HG02981 (cell line): ENCODE data around the gene ABCD4.
"Not testable (repeated sequence)": the region's sequence is repeated elsewhere in the genome, so short reads cannot be mapped to it uniquely, and the experiment has no call there.

Source experiments
- ATAC-seq: cut with Tn5 transposase; IDR thresholded peaks from one replicate; pipeline ENCODE4 v1.9.1; 2021; ENCODE audit warnings: mild to moderate bottlenecking, moderate library complexity; ENCODE audit not compliant: unreplicated experiment

ABCD4 gene

GRCh38 chr14:74308695-74309094, 6.0 kb upstream of the ABCD4 start:
- no peak for ATAC-seq

DNA sequence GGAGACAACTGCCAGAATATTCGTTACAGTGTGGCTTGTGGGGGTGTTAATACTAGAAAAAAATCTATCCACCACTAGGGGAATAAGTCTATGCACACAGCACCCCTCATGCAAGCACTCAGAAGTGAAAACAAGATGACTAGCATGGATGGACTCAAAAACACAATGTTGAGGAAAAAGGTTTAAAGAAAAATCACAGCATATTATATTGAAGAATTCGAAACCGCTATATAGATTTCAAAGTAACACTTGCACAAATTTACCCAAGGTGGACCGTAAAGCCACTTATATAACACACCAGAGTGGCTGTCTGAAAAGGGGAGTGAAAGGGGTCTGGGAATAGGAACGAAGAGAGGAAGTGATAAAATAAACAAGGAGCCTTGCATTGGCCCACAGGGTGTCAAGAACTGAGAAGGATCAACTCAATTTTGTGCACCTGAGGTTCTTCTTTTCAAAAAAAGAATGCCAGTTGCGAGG, 544 bp downstream of the ABCD4 start:
- ATAC-seq = peak; percentile 45

DNA sequence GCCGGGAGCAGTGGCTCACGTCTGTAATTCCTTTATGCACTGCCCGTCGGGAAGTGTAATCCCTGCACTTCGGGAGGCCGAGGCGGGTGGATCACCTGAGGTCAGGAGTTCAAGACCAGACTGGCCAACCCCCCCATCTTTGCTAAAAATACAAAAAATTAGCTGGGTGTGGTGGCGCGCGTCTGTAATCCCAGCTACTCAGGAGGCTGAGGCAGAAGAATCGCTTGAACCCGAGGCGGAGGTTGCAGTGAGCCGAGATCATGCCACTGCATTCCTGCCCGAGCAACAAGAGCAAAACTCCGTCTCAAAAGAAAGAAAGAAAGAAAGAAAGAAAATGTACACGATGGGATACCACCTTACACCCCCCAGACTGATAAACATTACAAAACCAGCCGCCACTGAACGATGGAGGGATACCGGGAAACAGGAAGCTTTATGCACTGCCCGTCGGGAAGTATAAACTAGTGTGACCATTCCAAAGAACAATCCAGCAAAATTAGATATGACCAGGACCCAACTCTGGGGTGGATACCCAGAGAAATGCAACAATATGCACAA, 1.1 kb downstream of the ABCD4 start:
- ATAC-seq = no peak

GRCh38 chr14:74299061-74299545, 3.6 kb downstream of the ABCD4 start:
- ATAC-seq = no peak

DNA sequence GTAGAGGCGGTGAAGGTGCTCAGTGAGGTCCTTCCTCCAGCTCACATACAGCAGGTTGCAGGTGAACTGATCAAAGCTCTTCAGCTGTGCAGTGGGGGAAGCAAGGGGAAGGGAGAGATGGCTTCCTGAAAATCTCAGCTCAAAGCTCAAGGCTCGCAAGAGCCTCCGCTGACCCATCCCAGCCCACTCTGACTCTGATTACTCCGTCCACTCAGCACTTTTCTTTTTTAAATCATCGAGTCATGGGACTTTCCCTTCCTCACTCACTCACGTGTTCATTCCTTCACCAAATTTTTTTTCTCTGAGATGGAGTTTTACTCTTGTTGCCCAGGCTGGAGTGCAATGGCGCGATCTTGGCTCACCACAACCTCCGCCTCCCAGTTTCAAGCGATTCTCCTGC, 4.7 kb downstream of the ABCD4 start:
- ATAC-seq = no peak

GRCh38 chr14:74296037-74296467, 6.7 kb downstream of the ABCD4 start:
- ATAC-seq = no peak

DNA sequence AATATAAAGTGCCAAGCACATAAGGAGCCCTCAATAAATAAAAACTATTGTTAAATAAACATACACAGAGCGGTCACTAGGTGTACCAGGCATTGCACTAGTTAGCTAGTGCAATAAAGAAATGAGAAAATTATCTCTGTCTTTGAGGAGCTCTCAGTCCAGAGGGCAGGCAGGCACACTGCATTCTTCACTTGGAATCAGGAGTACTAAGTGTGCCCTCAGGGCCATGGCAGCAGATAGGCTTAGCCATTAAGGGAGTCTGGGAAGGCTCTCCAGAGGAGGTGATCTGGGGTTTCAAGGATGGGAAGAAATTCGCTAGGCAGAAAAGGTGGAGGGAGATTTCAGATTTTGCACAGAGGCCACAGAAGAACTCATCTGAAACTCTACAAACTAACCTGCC, 9.1 kb downstream of the ABCD4 start:
- ATAC-seq = no peak

DNA sequence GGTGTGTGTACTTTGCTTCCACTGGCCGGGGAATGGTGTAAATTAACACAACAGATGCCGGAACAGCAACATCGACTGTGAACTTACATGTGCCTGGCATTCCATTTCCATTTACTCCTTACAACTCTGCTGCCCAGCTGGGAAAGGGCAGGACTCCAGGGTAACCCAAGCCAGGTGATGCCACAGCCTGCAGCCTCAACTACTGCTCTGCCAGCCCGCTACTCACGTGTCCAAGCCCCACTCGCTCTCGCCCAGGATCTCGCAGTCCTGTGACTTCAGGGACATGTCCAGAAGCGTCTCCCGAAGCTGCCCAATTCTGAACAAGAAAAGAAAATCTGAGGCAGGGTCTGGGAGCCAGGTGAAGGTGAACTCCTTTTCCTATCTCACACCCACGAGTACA, 10.7 kb downstream of the ABCD4 start:
- ATAC-seq = no peak

- ATAC-seq = no peak
Measured at GRCh38 chr14:74290415-74290814, 12.3 kb downstream of the ABCD4 start.

- ATAC-seq = no peak
Measured at GRCh38 chr14:74289801-74290200, 12.9 kb downstream of the ABCD4 start.

GRCh38 chr14:74286736-74287135, 16.0 kb downstream of the ABCD4 start:
- no peak for ATAC-seq

DNA sequence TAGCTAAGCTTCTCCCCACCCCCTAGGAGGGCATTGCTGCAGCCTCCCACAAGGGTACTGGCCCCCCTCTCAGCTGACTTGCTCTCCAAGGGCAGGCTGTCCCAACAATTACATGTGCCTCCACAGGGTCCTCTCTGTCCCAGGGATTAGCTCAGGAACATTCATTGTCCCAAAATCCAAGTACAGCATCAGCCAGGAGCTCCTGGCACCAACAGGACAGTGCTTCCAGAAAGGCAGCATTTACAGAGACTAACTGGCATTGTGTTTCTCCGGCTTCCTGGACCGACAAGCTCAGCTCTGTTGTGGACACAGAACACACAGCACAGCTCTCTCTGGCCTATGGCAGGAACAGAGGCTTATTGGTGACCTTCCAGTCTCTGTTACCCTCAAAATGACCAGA, 21.7 kb downstream of the ABCD4 start:
- no peak for ATAC-seq

DNA sequence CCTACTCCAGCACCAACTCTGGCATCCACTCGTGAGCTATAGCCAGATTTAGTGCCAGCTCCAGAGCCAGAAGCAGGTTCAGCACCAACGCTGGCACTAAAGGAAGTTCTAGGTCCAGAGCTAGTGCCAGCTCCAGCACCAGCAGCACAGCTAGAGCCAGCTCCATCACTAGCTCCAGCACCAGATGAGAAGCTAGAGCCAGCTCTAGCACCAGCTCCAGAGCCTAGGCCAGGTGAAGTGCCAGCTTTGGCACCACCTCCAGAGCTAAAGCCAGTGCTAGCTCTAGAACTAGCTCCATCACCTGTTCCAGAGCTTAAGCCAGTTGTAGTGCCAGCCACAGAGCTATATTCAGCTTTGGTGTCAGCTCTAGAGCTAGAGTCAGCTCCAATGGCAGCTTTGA, 24.7 kb downstream of the ABCD4 start:
- no peak for ATAC-seq

- no peak for ATAC-seq
Measured at GRCh38 chr14:74275241-74275841, 27.4 kb downstream of the ABCD4 start.

DNA sequence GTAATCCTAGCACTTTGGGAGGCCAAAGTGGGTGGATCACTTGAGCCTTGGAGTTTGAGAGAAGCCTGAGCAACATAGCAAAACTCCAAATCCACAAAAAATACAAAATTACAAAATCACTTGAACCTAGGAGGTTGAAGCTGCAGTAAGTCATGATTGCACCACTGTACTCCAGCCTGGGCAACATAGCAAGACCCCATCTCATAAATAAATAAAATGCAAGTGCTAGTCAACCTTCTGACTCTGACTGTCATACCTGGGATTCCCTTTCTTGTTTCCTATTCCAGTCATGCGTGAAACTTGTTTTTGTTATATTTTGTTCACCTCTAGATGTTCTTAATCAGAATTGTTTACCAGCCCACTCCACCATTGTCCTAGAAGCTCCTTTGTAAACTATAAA, 31.4 kb downstream of the ABCD4 start:
- ATAC-seq = no peak

DNA sequence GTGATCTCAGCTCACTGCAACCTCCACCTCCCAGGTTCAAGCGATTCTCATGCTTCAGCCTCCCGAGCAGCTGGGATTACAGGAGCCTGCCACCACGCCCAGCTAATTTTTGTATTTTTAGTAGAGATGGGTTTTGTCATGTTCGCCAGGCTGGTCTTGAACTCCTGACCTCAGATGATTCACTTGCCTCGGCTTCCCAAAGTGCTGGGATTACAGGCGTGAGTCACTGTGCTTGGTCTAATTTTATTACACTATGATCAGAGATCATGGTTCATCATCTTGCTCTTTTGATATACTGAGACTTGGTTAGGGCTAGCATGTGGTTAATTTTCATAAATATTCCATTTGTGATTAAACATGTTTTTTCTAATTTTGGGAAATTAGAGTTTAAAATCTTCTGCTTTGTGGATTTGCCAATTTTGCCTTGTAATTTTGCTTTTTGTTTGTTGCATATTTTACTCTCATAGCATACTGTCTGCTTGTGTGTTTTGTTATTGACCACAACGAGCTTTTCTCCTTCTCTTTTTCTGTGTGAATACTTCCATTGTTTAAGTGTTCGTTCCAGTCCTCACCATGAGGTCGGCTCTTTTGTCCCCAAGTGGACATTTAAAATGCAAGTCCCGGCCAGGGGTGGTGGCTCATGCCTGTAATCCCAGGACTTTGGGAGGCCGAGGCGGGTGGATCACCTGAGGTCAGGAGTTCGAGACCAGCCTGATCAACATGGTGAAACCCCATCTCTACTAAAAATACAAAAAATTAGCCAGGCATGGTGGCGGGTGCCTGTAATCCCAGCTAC, 32.2 kb downstream of the ABCD4 start:
- ATAC-seq = not testable (repeated sequence)

DNA sequence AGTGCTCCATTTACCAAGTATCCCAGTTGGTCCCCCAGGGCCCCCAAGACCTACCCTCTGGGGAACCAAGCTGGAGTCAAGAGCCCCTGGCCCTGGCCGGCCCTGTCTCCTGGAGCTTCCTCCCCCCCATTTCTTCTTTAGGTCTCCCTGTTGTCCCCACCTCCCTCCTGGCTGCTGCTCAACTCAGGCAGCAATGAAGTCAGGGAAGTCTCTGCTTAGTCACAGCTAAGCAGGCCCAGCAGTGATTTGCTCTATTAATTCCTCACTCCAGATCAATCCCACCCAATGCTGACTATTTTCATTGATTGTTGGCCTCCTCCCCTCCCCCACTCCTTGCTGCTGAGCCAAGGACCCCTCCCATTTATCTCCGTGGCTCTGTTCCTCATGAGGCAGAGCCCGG, 35.1 kb downstream of the ABCD4 start:
- no peak for ATAC-seq

GRCh38 chr14:74265301-74265965, 37.3 kb downstream of the ABCD4 start:
- ATAC-seq = no peak

DNA sequence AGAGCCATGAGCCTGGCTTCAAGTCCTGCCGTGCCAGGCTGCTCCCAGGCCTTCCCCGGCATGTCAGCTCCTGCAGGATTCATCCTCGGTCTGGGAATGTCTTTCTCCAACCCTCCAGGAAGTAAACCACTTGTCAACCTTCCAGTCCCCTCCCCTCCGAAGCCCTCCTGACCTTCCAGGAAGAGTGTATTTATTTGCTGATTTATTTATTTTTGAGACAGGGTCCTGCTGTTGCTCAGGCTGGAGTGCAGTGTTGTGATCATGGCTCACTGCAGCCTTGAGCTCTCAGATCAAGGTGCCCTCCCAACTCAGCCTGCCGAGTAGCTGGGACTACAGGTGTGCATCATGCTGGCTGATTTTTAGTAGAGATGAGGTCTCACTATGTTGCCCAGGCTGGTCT, 38.8 kb downstream of the ABCD4 start:
- ATAC-seq = no peak

DNA sequence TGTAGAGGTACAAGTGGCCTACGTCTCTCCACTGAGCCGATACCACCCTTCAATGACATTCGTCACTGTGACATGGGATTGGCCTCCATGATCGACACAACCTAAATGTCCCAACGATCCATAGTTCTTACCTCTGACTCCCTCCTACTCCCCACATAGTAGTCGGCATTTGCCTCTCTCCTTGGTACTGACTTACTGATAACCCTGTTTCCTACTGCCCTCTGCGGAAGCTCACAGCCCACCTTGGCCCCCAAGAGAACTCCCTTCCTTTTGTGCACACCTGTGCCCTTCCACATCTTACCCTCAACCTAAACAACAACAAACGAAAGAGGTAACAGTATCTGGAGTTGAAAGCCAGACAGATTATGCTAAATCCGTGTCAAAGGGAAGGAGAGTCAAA, 39.6 kb downstream of the ABCD4 start:
- ATAC-seq = no peak

DNA sequence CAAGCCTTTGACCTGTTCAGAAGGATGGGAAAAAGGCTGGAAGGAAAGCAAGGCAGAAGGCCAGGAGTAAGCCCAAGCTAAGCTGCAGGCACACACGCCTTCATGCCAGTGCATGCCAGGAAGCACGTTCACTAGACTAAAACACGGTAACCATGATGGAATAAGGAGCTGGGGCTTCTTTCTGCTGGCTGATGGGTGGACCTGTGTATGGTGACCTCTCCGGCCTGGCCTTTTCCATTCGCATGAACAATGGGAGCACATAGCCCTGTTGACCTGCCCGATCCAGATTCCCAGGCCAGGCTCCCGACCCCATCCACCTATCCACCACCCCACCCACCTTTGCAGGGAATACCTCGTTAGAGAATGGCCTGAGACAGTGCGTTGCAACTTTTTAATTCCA, 40.7 kb downstream of the ABCD4 start:
- ATAC-seq = no peak

DNA sequence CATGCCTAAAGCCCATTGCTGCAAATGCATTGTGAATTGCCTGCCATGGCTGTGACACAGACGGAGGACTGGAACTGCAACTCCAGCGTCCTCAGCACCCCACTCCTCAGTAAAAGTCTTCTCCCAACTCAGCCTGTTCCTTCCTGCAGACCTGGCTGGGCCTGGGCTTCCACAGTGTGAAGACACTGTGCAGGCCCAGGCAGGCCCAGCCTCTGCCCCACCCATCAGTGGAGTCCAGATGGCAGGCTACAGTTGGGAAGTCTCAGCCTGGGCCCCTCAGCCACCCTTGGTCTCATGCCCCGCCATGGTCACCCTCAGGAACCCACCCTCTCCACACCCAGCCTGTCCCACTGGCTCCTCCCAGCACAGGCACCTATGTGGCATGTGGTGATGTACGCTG, 41.4 kb downstream of the ABCD4 start:
- no peak for ATAC-seq
